GM13977 (cell line): Measurements from ENCODE around the gene PGC.

Experiments used
- DNase-seq: peaks from one replicate; pipeline ENCODE4 v3.0.0; 2012; ENCODE audit warnings: low spot score
- in situ Hi-C: fragments of 300-500 bp; cut with MboI; formaldehyde crosslinking; loops from one replicate; pipeline ENCODE4 v1.12.0; 2022; ENCODE audit warnings: low sequenced_read_pairs, low pct_unique_long_range_greater_than_20kb, mixed read lengths, inconsistent platforms; ENCODE audit not compliant: unreplicated experiment
- TF ChIP-seq, protein P1 (sequence below): IDR thresholded peaks from 2 replicates; pipeline ENCODE4 v1.5.1; 2012; ENCODE audit warnings: mild to moderate bottlenecking, control low read depth; ENCODE audit not compliant: insufficient read depth; ENCODE audit errors: extremely low read depth, missing control alignments

Gene PGC

GRCh38 chr6:41690541-41691330 lies 56.5 kb downstream of the PGC start:
- no peak for DNase-seq
- TF ChIP-seq, protein P1, sequence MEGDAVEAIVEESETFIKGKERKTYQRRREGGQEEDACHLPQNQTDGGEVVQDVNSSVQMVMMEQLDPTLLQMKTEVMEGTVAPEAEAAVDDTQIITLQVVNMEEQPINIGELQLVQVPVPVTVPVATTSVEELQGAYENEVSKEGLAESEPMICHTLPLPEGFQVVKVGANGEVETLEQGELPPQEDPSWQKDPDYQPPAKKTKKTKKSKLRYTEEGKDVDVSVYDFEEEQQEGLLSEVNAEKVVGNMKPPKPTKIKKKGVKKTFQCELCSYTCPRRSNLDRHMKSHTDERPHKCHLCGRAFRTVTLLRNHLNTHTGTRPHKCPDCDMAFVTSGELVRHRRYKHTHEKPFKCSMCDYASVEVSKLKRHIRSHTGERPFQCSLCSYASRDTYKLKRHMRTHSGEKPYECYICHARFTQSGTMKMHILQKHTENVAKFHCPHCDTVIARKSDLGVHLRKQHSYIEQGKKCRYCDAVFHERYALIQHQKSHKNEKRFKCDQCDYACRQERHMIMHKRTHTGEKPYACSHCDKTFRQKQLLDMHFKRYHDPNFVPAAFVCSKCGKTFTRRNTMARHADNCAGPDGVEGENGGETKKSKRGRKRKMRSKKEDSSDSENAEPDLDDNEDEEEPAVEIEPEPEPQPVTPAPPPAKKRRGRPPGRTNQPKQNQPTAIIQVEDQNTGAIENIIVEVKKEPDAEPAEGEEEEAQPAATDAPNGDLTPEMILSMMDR = no peak
- in situ Hi-C loops = no loop called here

- DNase-seq = no peak
- TF ChIP-seq, protein P1 = no peak
- in situ Hi-C loops = no loop called here
Measured at GRCh38 chr6:41689171-41690008, 57.8 kb downstream of the PGC start.

- no peak for DNase-seq
- TF ChIP-seq, protein P1 = no peak
- in situ Hi-C loops = no loop called here
Measured at GRCh38 chr6:41688256-41688965, 58.8 kb downstream of the PGC start.

DNA sequence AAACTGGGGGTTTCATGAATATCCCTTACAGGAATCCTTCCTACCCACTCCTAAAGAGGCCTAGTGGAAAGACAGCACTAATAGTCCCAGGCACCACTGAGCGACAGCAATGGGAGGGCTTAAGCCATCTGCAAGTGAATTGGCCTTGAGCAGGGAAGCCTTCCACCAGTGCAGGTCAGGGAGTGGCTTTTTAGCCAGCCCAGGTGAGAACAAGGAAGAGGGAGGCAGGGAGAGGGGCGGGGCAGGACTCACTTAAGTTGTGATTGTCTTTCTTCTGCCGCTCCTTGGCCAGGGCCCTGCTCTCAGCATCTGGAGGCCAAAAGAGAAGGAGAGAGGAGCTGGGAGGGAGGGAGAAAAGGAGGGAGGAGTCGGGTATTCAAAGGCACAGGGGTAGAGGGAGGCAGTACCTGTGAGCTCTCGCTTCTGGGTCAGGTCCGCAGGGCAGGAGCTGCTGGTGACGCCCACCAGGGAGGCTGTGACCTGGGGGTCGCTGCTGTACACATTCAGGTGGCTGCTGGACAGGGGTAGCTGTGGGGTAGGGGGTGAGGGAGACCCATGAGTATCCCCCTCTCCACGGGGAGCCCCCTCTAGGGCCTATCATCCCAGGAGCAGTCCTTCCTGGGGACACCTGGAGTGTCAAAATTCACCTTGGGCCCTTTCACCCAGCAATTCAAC lies 59.6 kb downstream of the PGC start:
- DNase-seq = no peak
- TF ChIP-seq, protein P1 = no peak
- in situ Hi-C loops = no loop called here
